Measurements from ENCODE around the gene CRABP2.

CRABP2 gene

GRCh38 chr1:156708218-156708661 lies 2.9 kb upstream of the CRABP2 start:
- DNase-seq = no peak

DNA sequence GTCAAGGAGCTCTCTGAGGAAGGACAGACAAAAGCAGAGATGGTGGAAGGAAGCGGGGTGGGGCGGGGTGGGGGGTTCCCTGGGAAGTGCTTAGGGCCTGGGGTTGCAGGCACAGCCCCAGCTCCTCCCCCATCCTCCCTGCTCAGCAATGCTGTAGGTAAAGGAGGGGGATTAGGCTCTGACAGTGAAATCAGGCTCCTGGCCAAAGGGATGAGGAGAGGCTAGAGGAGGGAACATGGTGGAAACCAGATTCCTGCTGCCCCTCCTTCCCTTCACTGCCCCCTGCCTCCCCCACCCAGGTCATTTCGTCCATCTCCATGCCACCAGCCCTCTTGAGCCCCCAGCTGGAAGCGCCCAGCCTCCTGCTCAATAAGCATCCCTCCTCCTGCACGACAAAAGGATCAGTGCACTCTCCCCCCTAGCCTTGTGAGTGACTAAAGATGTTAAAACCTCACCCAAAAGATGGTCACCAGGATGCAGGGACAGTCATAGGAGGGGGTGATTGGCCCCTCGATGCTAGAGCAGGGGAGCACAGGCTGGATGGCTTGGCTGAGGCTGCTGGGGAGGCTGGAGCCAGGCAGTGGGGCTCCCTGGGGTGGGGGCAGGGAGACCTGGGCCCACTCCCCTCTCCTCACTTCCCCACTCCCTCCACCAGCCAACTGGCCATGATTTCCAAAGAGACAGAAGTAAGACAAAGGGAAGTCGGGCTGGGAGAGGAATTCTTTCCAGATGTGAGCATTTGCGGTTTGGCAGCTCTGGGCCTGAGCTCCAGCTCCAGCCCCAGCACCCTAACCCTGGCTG lies 2.2 kb upstream of the CRABP2 start:
- no peak for DNase-seq

- peak in 1 of 5 donors; percentile 22 for DNase-seq
Observed at GRCh38 chr1:156706657-156707416, 1.5 kb upstream of the CRABP2 start.

- DNase-seq = peak; percentile 45 to 66 (median 58)
Observed at GRCh38 chr1:156705918-156706656, 704 bp upstream of the CRABP2 start.

- DNase-seq = no peak
Observed at GRCh38 chr1:156704930-156705320, 458 bp downstream of the CRABP2 start.

DNA sequence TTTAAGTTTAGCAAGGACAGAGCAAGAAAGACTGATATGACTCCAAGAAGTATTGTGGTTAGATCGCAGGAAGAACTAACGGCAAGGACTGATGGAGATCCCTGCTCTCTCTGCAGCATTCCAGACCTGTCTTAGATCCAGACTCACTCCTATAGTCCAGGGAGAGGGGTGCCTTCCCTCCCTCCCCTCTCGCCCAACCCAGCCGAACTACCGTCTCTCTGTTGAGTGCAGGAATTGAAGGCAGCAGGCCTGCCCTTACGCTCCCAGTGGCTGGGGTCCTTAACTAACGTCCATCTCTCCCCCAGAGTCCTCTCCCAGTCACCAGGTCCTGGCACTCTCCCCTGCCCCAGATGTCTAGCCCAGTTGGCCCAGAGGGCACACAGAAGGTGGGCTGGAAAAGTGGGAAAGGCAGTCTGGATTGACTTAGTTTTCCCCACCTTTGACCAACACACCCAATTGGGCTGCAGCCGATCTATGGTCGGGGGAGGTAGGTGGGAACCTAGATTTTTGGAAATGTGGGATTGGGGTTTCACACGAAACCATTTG lies 1.1 kb downstream of the CRABP2 start:
- no peak for DNase-seq

GRCh38 chr1:156703741-156704140 lies 1.6 kb downstream of the CRABP2 start:
- DNase-seq = no peak

GRCh38 chr1:156703336-156703735 lies 2.0 kb downstream of the CRABP2 start:
- DNase-seq = no peak

DNA sequence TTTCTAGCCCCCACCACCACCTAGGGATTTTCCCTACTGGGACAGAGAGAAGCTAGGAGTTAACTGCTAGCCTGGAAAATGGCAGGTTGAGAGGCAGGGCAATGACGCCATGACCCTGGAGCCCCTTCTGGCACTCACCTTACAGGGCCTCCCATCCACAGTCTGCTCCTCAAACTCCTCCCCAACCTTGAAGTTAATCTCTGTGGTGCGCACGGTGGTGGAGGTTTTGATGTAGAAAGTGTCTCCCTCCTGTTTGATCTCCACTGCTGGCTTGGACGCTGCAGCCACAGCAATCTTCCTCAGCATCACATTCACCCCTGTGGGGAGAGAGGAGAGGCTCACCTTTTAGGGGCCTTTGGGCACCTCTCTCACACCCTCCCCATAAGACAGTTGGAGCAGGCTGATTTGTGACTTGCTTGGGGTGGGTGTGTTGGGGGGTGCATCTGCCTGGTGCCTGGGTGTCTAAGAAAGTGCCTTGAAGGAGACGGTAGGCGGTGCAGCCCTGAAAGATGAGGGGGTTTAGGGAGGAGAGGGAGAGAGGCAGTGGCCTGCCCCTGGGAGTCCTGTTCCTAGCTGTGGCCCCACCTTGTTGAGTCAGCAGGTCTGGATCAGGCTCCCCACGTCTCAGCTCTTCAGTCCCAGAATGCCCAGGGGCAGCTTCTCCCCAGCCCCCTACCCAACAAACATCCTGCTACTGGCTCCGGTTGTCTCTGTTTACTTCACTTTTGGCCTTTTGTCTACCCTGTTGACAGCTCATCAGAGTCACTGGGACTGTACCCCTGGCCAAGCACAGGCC lies 4.4 kb downstream of the CRABP2 start:
- no peak for DNase-seq

GRCh38 chr1:156698995-156699394 lies 6.4 kb downstream of the CRABP2 start:
- no peak for DNase-seq

DNA sequence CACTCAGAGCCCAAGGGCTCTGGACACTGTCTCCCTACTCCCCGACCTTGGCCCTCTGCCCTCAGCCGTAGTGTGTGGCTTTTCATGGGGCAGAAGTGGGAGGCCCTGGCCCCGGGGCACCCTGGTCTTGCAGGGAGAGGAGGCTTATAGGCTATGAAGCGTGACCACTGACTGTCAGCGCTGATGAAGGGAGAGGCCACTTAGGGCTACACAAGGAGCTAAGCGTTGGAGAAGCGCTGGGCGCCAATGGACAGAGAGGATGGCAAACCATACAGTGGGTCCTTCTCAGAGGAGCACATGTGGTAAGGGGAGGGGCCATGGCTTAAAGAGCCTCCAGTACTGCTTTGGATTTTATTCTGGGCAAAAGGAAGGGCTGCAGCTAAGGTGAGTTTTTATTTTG lies 7.9 kb downstream of the CRABP2 start:
- DNase-seq = no peak

DNA sequence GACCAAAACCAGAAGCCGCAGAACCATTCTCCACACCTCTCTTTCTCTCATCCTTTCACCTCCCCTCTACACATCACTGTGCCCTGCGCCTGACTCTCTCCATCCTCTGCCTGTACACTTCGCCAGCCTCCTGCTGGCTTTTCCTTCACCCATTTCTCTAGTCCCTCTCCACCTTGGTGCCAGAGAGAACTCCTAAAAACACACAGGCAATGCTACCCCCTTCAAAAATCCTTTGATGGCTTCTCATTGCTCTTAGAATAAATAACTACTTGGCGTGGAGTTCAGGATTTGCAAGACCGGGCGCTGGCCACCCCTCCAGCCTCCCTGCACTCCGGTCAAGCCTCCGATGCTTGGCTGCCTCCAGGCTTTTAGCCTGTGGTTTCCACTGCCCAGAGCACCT lies 8.6 kb downstream of the CRABP2 start:
- no peak for DNase-seq

GRCh38 chr1:156694690-156694962 lies 10.8 kb downstream of the CRABP2 start:
- DNase-seq = no peak

DNA sequence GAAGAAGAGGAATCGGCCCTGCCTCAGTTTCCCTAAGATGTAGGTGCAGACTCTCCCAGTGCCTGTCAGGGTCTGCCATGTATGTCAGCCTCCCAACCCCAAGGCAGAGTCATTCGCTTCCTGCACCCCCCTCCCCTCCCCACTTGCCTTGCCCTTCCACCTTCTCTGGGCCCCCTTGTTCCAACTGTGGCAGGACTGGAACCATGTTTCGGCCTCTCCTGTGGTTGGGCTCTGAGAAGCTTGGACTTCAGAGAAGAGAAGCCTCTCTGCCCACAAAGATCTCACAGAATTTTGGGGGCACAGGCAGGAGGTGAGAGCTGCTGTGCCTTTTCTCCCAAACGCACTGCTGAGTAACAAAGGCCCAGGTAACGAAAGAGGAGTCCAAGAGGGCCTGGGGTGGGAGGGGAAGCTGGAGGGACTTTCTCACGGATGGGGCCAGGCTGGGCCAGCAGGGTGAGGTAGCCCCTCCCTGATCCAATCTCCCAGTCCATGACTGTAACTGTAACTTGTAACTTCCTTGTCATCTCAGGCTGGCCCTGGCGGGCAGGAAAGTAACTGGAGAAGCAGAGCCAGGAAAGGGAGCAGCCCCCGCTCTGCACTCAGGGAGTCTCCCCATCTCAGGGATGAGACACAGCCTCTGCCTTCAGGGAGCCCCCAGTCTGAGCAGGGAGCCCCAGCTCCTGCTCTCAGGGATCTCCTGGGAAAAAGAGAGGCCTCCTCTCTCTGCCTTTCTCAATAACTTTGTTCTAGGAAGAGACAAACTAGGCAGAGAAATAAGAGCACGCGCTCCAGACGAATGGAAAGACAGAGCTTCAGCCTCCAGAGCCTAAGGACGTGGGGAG lies 11.3 kb downstream of the CRABP2 start:
- DNase-seq = no peak

GRCh38 chr1:156692925-156693847 lies 12.2 kb downstream of the CRABP2 start:
- DNase-seq = peak in 1 of 5 donors; percentile 8

DNA sequence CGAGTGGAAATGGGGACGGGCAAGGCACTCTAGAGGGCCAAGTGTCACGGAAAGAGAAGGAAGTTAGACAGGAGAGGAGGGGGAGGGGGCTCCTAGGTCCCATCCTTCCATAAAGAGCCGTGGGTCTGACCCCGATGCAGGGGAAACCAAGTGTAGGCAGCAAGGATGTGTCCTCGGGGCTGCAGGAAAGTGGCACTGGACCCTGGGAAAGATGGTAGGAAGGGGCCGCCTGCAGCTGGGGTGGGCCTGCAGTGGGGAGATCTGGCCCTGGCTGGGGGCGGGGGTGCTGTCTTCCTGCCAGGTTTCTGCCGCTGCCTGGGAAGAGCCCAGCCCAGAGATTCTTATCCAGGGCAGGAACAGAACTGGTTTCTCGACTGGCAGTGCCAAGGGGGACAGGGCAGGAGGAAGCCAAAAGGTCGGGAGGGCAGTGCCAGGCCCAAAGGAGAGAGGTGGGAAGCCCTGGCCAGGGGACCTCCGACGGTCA lies 12.9 kb downstream of the CRABP2 start:
- DNase-seq = no peak

- DNase-seq = no peak
Observed at GRCh38 chr1:156691665-156692440, 13.5 kb downstream of the CRABP2 start.

DNA sequence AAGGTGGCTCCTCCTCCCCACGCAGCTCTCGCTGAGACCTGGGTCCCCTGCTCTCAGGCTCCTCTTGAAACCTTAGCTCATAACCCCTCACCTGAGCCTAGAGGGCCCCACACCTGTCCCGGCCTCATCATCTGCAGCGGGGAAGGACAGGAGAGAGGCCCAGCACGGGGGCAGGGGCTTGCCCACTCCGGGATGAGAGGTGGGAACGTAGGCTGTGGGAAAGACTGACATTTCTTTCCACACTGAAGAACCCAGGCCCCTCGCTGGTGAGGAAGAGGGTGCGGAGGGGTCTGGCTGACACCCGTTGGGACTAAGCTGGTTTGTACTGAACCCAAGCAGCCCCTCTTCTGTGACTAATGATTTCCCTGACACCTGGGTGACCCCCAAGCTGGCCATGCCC lies 14.2 kb downstream of the CRABP2 start:
- no peak for DNase-seq

DNA sequence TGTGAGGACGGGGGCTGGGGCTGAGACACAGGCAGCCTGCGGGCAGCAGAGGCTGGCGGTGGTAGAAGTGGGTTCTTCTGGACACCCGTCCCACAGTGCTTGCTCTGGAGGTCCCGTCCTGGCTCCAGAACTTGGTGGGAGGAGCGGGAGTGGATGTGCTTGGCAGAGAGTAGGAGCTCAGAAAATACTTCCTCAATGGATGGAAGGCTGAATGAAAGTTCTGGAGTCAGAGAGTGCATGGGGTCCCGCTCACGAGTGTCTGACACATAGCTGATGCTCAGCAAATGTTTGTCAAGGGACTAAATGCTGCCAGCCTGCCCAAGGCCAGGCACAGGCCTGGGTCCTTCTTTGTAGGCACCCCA lies 14.7 kb downstream of the CRABP2 start:
- no peak for DNase-seq
